GM23248 (cell line): ENCODE measurements around the gene SOAT1. TPM values are rescaled to one million over a fixed set of nuclear protein-coding genes. Genes with fewer than 3 reads are reported as not detected.
"Not testable (repeated sequence)": the region's sequence is repeated elsewhere in the genome, so short reads cannot be mapped to it uniquely, and the experiment has no call there.

Experiments
- DNase-seq: peaks from one replicate; pipeline ENCODE4 v3.0.0-alpha.2; 2015
- H2AFZ ChIP-seq: fragments of 200-600 bp; sonication (generic); 2 replicates; pipeline ENCODE4 v1.6.1; 2016; ENCODE audit warnings: antibody characterized with exemption
- H3F3A ChIP-seq: fragments of 200-600 bp; sonication (generic); 2 replicates; pipeline ENCODE4 v1.6.1; 2016; ENCODE audit warnings: mild to moderate bottlenecking, antibody characterized with exemption, mixed run types; ENCODE audit not compliant: insufficient read depth
- H3K27ac ChIP-seq: fragments of 200-600 bp; sonication (generic); 2 replicates; pipeline ENCODE4 v1.5.1; 2016; ENCODE audit warnings: mild to moderate bottlenecking
- H3K27me3 ChIP-seq: fragments of 200-600 bp; sonication (generic); replicated peaks from 2 replicates; pipeline ENCODE4 v1.6.1; 2016; ENCODE audit warnings: mild to moderate bottlenecking; ENCODE audit not compliant: insufficient read depth
- H3K36me3 ChIP-seq: fragments of 200-600 bp; sonication (generic); 2 replicates; pipeline ENCODE4 v1.6.1; 2016; ENCODE audit warnings: low read depth, mild to moderate bottlenecking
- H3K4me1 ChIP-seq: fragments of 200-600 bp; sonication (generic); 2 replicates; pipeline ENCODE4 v1.6.1; 2016; ENCODE audit warnings: mild to moderate bottlenecking; ENCODE audit not compliant: insufficient read depth
- H3K4me2 ChIP-seq: fragments of 200-600 bp; sonication (generic); one replicate; pipeline ENCODE4 v1.6.1; 2016; ENCODE audit warnings: mild to moderate bottlenecking; ENCODE audit not compliant: unreplicated experiment
- H3K4me3 ChIP-seq: fragments of 200-600 bp; sonication (generic); 2 replicates; pipeline ENCODE4 v1.5.1; 2016; ENCODE audit warnings: mild to moderate bottlenecking
- H3K79me2 ChIP-seq: fragments of 200-600 bp; sonication (generic); 2 replicates; pipeline ENCODE4 v1.6.1; 2016; ENCODE audit warnings: mild to moderate bottlenecking; ENCODE audit not compliant: insufficient read depth
- H3K9ac ChIP-seq: fragments of 200-600 bp; sonication (generic); 2 replicates; pipeline ENCODE4 v1.6.1; 2016; ENCODE audit warnings: mild to moderate bottlenecking
- H3K9me2 ChIP-seq: fragments of 200-600 bp; sonication (generic); 2 replicates; pipeline ENCODE4 v1.6.1; 2016; ENCODE audit warnings: mixed run types, mild to moderate bottlenecking, moderate library complexity; ENCODE audit not compliant: insufficient read depth
- H3K9me3 ChIP-seq: fragments of 200-600 bp; sonication (generic); one replicate; pipeline ENCODE4 v1.6.1; 2017; ENCODE audit warnings: low read depth
- H4K20me1 ChIP-seq: fragments of 200-600 bp; sonication (generic); 2 replicates; pipeline ENCODE4 v1.6.0; 2016; ENCODE audit not compliant: insufficient read depth
- EZH2 ChIP-seq: fragments of 200-600 bp; sonication (generic); IDR thresholded peaks from 2 replicates; pipeline ENCODE4 v1.6.1; 2018; ENCODE audit warnings: antibody characterized with exemption, mild to moderate bottlenecking; ENCODE audit not compliant: insufficient read depth, poor library complexity, severe bottlenecking
- EZH2phosphoT487 ChIP-seq: fragments of 200-600 bp; sonication (generic); IDR thresholded peaks from 2 replicates; pipeline ENCODE4 v1.6.1; 2018; ENCODE audit warnings: antibody characterized with exemption, moderate library complexity, mild to moderate bottlenecking, low read depth; ENCODE audit not compliant: insufficient read depth
- WGBS, 2 experiments: methylation state at CpG; one replicate each; pipeline ENCODE4 v1.1.6; 2015 to 2017; ENCODE audit warnings: low lambda C conversion rate in 2 of 2, low coverage in 1 of 2; ENCODE audit errors: missing lambda C conversion rate in 2 of 2; 5-methylcytosine and 5-hydroxymethylcytosine counted together
- in situ Hi-C: fragments of 300-500 bp; cut with MboI; formaldehyde crosslinking; loops from 2 replicates; pipeline ENCODE4 v1.15.0; 2020
- polyA plus RNA-seq: library from polyadenylated mRNA; unstranded; fragments of >200 nt; fragmentation: Nextera tagmentation; extraction: Ambion mirVana; gene quantifications from 2 replicates; pipeline ENCODE4 v1.2.1, GENCODE V29; 2016
- small RNA-seq: library from RNA; depleted of rRNA; stranded (forward); fragments of <200 nt; gene quantifications from one replicate; pipeline ENCODE3, GENCODE V24; 2014; ENCODE audit warnings: low read depth, low replicate concordance
- total RNA-seq: library from RNA; depleted of rRNA; stranded (reverse); fragments of >200 nt; shearing (Covaris generic); gene quantifications from 2 replicates; pipeline ENCODE4 v1.2.3, GENCODE V29; 2014; rRNA removed

Gene SOAT1
- total and polyA plus RNA-seq, 2 experiments from 2014 or later = 22.4 to 70.2 TPM

GRCh38 chr1:179380299-179380698 is 86.7 kb downstream of the SOAT1 start:
- Histone ChIP-seq H3K27ac (no peak overlapping the region), H3K27me3 (no peaks in the 10 kb centered on the region), H2AFZ (no peak overlapping the region), H3K79me2 (no peaks in the 10 kb centered on the region), H3K4me1 (no peaks in the 10 kb centered on the region), H3K9ac (no peak overlapping the region), H4K20me1 (no peaks in the 10 kb centered on the region), H3K9me2 (no peaks in the 10 kb centered on the region), H3F3A (no peaks in the 10 kb centered on the region), H3K4me2 (no peak overlapping the region), H3K9me3 (no peaks in the 10 kb centered on the region), H3K4me3 (no peak overlapping the region), H3K36me3 (no peaks in the 10 kb centered on the region)
- TF ChIP-seq EZH2 (no peak), EZH2phosphoT487 (no peak)
- in situ Hi-C loops = no loop called here
- peak; percentile 51 for DNase-seq

- Histone ChIP-seq H3K4me2 (no peak overlapping the region), H3F3A (no peaks in the 10 kb centered on the region), H2AFZ (no peak overlapping the region), H3K9me2 (no peaks in the 10 kb centered on the region), H4K20me1 (no peaks in the 10 kb centered on the region), H3K27me3 (no peaks in the 10 kb centered on the region), H3K27ac (no peak overlapping the region), H3K9me3 (no peaks in the 10 kb centered on the region), H3K4me1 (no peaks in the 10 kb centered on the region), H3K79me2 (no peaks in the 10 kb centered on the region), H3K9ac (no peak overlapping the region), H3K36me3 (no peaks in the 10 kb centered on the region), H3K4me3 (no peak overlapping the region)
- no peak for DNase-seq
- WGBS, 2 experiments = 42 to 50% methylated on average over 1 of the region's 1 CpG
- TF ChIP-seq EZH2phosphoT487 = no peak
- TF ChIP-seq EZH2 = no peak
- in situ Hi-C loops = no loop called here
Measured at GRCh38 chr1:179384027-179384426, 90.4 kb downstream of the SOAT1 start.

- Histone ChIP-seq H3K36me3 (no peaks in the 10 kb centered on the region), H3K79me2 (no peaks in the 10 kb centered on the region), H3K27ac (no peak overlapping the region), H2AFZ (no peak overlapping the region), H3K4me2 (no peak overlapping the region), H3K9me2 (no peaks in the 10 kb centered on the region), H4K20me1 (no peaks in the 10 kb centered on the region), H3K4me1 (no peaks in the 10 kb centered on the region), H3F3A (no peaks in the 10 kb centered on the region), H3K9me3 (no peaks in the 10 kb centered on the region), H3K4me3 (no peak overlapping the region), H3K27me3 (no peaks in the 10 kb centered on the region), H3K9ac (no peak overlapping the region)
- in situ Hi-C loops = no loop called here
- 94 to 96% methylated on average over 1 of the region's 1 CpG for WGBS, 2 experiments
- DNase-seq = no peak
- TF ChIP-seq EZH2 = no peak
- no peak for TF ChIP-seq EZH2phosphoT487
Measured at GRCh38 chr1:179385510-179385909, 91.9 kb downstream of the SOAT1 start.

- no peak overlapping the region for H3K4me2 ChIP-seq
- H3K27me3 ChIP-seq = no peaks in the 10 kb centered on the region
- DNase-seq = no peak
- H3K4me1 ChIP-seq = no peaks in the 10 kb centered on the region
- H3K27ac ChIP-seq = no peak overlapping the region
- no peak for TF ChIP-seq EZH2
- TF ChIP-seq EZH2phosphoT487 = no peak
- H3K79me2 ChIP-seq = no peaks in the 10 kb centered on the region
- 66 to 70% methylated on average over 3 of the region's 3 CpGs for WGBS, 2 experiments
- H3K36me3 ChIP-seq = no peaks in the 10 kb centered on the region
- H3K9me3 ChIP-seq = no peaks in the 10 kb centered on the region
- H3K9me2 ChIP-seq = no peaks in the 10 kb centered on the region
- no peaks in the 10 kb centered on the region for H4K20me1 ChIP-seq
- no peak overlapping the region for H3K4me3 ChIP-seq
- H3F3A ChIP-seq = no peaks in the 10 kb centered on the region
- H2AFZ ChIP-seq = no peak overlapping the region
- in situ Hi-C loops = no loop called here
- H3K9ac ChIP-seq = no peak overlapping the region
Measured at GRCh38 chr1:179393721-179394120, 100.1 kb downstream of the SOAT1 start.

- H3K36me3 ChIP-seq, H3F3A ChIP-seq, H3K9ac ChIP-seq, DNase-seq, H2AFZ ChIP-seq, H4K20me1 ChIP-seq, H3K9me2 ChIP-seq, H3K27me3 ChIP-seq, H3K4me2 ChIP-seq, H3K27ac ChIP-seq, H3K79me2 ChIP-seq, H3K9me3 ChIP-seq, in situ Hi-C loops, H3K4me1 ChIP-seq, H3K4me3 ChIP-seq: not testable (repeated sequence)
- WGBS, 2 experiments = 72% methylated on average over 2 of the region's 2 CpGs
Measured at GRCh38 chr1:179399399-179399798, 105.8 kb downstream of the SOAT1 start.

Small RNAs within 50 kb of the gene (small RNA-seq; reads per million reads assigned to genes)
- gene AL512326.2 = not detected

Other genes with a start within 250 kb of the SOAT1 start
- 44.8 and 45.5 TPM in 2 replicates for gene TOR3A, start 211.7 kb upstream of the SOAT1 start, total RNA-seq
- 22.2 and 25.1 TPM in 2 replicates for gene TOR3A, start 211.7 kb upstream of the SOAT1 start, polyA plus RNA-seq
- 38.6 and 43.3 TPM in 2 replicates for gene ABL2, start 64.1 kb upstream of the SOAT1 start, total RNA-seq
- gene ABL2, start 64.1 kb upstream of the SOAT1 start, polyA plus RNA-seq = 10.0 and 13.2 TPM in 2 replicates
- gene AXDND1, start 72.2 kb downstream of the SOAT1 start, total RNA-seq = not detected in 2 replicates
- gene AXDND1, start 72.2 kb downstream of the SOAT1 start, polyA plus RNA-seq = not detected in 2 replicates